ENCODE data around the gene SGSM2.

Gene SGSM2

GRCh38 chr17:2376107-2376506, 38.8 kb downstream of the SGSM2 start:
- TF ChIP-seq CTCF (IDR thresholded peaks at IDR 0.05; ENCODE audit: low read depth, low read length, missing control alignments), result no peak
- in situ Hi-C loops (cut with HindIII; ENCODE audit: low sequenced_read_pairs), result no loop called here
- no peak overlapping the region for H3K4me3 ChIP-seq (ENCODE audit: low read depth, low read length)
- DNase-seq (ENCODE audit: low read depth), result no peak

GRCh38 chr17:2377659-2378058, 40.4 kb downstream of the SGSM2 start:
- TF ChIP-seq CTCF (IDR thresholded peaks at IDR 0.05; ENCODE audit: low read depth, low read length, missing control alignments), result no peak

GRCh38 chr17:2378905-2379304, 41.6 kb downstream of the SGSM2 start:
- in situ Hi-C loops (cut with HindIII; ENCODE audit: low sequenced_read_pairs), result no loop called here
- no peak overlapping the region for H3K4me3 ChIP-seq (ENCODE audit: low read depth, low read length)
- TF ChIP-seq CTCF (IDR thresholded peaks at IDR 0.05; ENCODE audit: low read depth, low read length, missing control alignments), result no peak
- DNase-seq (ENCODE audit: low read depth), result no peak

More at GRCh38 chr17:2377659-2378058, 40.4 kb downstream of the SGSM2 start:
- H3K4me3 ChIP-seq (ENCODE audit: low read depth, low read length), result no peak overlapping the region
- in situ Hi-C loops (cut with HindIII; ENCODE audit: low sequenced_read_pairs), result no loop called here
- DNase-seq (ENCODE audit: low read depth), result no peak

GRCh38 chr17:2379489-2380225, 42.4 kb downstream of the SGSM2 start:
- H3K4me3 ChIP-seq (ENCODE audit: low read depth, low read length), result no peak overlapping the region
- no peak for DNase-seq (ENCODE audit: low read depth)
- no peak for TF ChIP-seq CTCF (IDR thresholded peaks at IDR 0.05; ENCODE audit: low read depth, low read length, missing control alignments)
- in situ Hi-C loops (cut with HindIII; ENCODE audit: low sequenced_read_pairs), result no loop called here

- H3K4me3 ChIP-seq (ENCODE audit: low read depth, low read length), result no peak overlapping the region
- no peak for TF ChIP-seq CTCF (IDR thresholded peaks at IDR 0.05; ENCODE audit: low read depth, low read length, missing control alignments)
- no peak for DNase-seq (ENCODE audit: low read depth)
- in situ Hi-C loops (cut with HindIII; ENCODE audit: low sequenced_read_pairs), result no loop called here
Measured at GRCh38 chr17:2380226-2380922, 43.1 kb downstream of the SGSM2 start.

- no peak for DNase-seq (ENCODE audit: low read depth)
- no peak overlapping the region for H3K4me3 ChIP-seq (ENCODE audit: low read depth, low read length)
- in situ Hi-C loops (cut with HindIII; ENCODE audit: low sequenced_read_pairs), result no loop called here
- TF ChIP-seq CTCF (IDR thresholded peaks at IDR 0.05; ENCODE audit: low read depth, low read length, missing control alignments), result no peak
Measured at GRCh38 chr17:2380950-2381649, 43.8 kb downstream of the SGSM2 start.
